H1 (cell line): ENCODE results near the gene PPP4R4.
"Not testable (repeated sequence)": the region's sequence is repeated elsewhere in the genome, so short reads cannot be mapped to it uniquely, and the experiment has no call there.

Source experiments
- BRCA1 ChIP-seq: IDR thresholded peaks from 2 replicates; pipeline ENCODE4 v1.6.1; 2012; ENCODE audit warnings: low read depth, low read length, improper control_type of control experiment
- CBX8 ChIP-seq: fragments of 300-800, 300-1000 bp; sonication (generic); IDR thresholded peaks from 2 replicates; pipeline ENCODE4 v1.7.1; 2016; ENCODE audit warnings: low read depth, low read length, borderline replicate concordance
- CREB1 ChIP-seq: IDR thresholded peaks from 2 replicates; pipeline ENCODE4 v1.6.1; 2012; ENCODE audit warnings: inconsistent platforms
- EP300 ChIP-seq, 2 experiments: IDR thresholded peaks; 1 replicate in 1 of 2; 2 replicates in 1 of 2; pipeline ENCODE4 v1.6.1; 2011 to 2012; ENCODE audit warnings: low read depth in 2 of 2, low read length in 2 of 2, mild to moderate bottlenecking in 2 of 2, borderline replicate concordance in 1 of 2, inconsistent platforms in 1 of 2, moderate library complexity in 1 of 2
- JUN ChIP-seq: IDR thresholded peaks from 2 replicates; pipeline ENCODE4 v1.6.1; 2011; ENCODE audit warnings: low read depth, mild to moderate bottlenecking, improper control_type of control experiment, low read length
- POLR2A ChIP-seq, 2 experiments: IDR thresholded peaks; 1 replicate in 1 of 2; 2 replicates in 1 of 2; pipeline ENCODE4 v1.6.1; 2011; ENCODE audit warnings: low read depth in 2 of 2, low read length in 2 of 2, mild to moderate bottlenecking in 2 of 2; ENCODE audit errors: control extremely low read depth in 1 of 2
- POLR2AphosphoS5 ChIP-seq: IDR thresholded peaks from 2 replicates; pipeline ENCODE4 v1.6.1; 2011; ENCODE audit warnings: low read depth, low read length
- POU5F1 ChIP-seq: IDR thresholded peaks from 2 replicates; pipeline ENCODE4 v1.6.1; 2011; ENCODE audit warnings: low read depth, mild to moderate bottlenecking, low read length, moderate library complexity
- SP1 ChIP-seq: IDR thresholded peaks from 2 replicates; pipeline ENCODE4 v1.6.1; 2011; ENCODE audit warnings: low read depth, low read length
- SUZ12 ChIP-seq: fragments of 200-600 bp; sonication (generic); IDR thresholded peaks from 2 replicates; pipeline ENCODE4 v1.6.1; 2012; ENCODE audit warnings: mild to moderate bottlenecking, inconsistent platforms, low read length, moderate library complexity, mixed read lengths
- TF ChIP-seq, protein P1 (sequence below), 3 experiments: IDR thresholded peaks; 1 replicate in 2 of 3; 2 replicates in 1 of 3; pipeline versions ENCODE4 v1.5.1 to v1.6.1; 2011; ENCODE audit warnings: low read length in 3 of 3, mild to moderate bottlenecking in 3 of 3, inconsistent platforms in 2 of 3, low read depth in 1 of 3, moderate library complexity in 1 of 3; ENCODE audit not compliant: insufficient read depth in 1 of 3; ENCODE audit errors: control extremely low read depth in 1 of 3
- TF ChIP-seq, protein P2 (sequence below): IDR thresholded peaks from 2 replicates; pipeline ENCODE4 v1.6.1; 2012; ENCODE audit warnings: inconsistent platforms

DNA sequence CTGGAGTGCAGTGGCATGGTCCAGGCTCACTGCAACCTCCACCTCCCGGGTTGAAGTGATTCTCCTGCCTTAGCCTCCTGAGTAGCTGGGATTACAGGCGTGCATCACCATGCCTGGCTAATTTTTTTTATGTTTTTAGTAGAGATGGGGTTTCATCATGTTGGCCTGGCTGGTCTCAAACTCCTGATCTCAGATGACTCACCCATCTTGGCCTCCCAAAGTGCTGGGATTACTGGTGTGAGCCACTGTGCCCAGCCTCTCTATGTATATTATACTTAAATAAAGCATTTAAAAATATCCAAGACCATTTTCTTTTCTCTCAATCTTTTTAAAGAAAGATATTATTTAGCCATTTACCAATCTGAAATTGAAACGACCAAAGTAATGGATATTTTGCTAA lies 90.1 kb downstream of the PPP4R4 start:
- TF ChIP-seq, protein P1, sequence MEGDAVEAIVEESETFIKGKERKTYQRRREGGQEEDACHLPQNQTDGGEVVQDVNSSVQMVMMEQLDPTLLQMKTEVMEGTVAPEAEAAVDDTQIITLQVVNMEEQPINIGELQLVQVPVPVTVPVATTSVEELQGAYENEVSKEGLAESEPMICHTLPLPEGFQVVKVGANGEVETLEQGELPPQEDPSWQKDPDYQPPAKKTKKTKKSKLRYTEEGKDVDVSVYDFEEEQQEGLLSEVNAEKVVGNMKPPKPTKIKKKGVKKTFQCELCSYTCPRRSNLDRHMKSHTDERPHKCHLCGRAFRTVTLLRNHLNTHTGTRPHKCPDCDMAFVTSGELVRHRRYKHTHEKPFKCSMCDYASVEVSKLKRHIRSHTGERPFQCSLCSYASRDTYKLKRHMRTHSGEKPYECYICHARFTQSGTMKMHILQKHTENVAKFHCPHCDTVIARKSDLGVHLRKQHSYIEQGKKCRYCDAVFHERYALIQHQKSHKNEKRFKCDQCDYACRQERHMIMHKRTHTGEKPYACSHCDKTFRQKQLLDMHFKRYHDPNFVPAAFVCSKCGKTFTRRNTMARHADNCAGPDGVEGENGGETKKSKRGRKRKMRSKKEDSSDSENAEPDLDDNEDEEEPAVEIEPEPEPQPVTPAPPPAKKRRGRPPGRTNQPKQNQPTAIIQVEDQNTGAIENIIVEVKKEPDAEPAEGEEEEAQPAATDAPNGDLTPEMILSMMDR (IDR thresholded peaks at IDR 0.05; ENCODE audit: control extremely low read depth in 1 of 3, insufficient read depth in 1 of 3, low read depth in 1 of 3, low read length in 3 of 3), result not testable (repeated sequence)
- TF ChIP-seq POLR2A (IDR thresholded peaks at IDR 0.05; ENCODE audit: control extremely low read depth in 1 of 2, low read depth in 2 of 2, low read length in 2 of 2); EP300 (IDR thresholded peaks at IDR 0.05; ENCODE audit: borderline replicate concordance in 1 of 2, low read depth in 2 of 2, low read length in 2 of 2); POLR2AphosphoS5; CBX8; POU5F1; SP1; CREB1; JUN; BRCA1; SUZ12: not testable (repeated sequence)
- TF ChIP-seq, protein P2, sequence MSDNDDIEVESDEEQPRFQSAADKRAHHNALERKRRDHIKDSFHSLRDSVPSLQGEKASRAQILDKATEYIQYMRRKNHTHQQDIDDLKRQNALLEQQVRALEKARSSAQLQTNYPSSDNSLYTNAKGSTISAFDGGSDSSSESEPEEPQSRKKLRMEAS, result not testable (repeated sequence)
